ENCODE measurements around the gene SLC26A2. TPM values are rescaled to one million over a fixed set of nuclear protein-coding genes. Genes with fewer than 3 reads are reported as not detected.

SLC26A2 gene
- total and polyA plus RNA-seq, 2 of the 8 experiments (the other 6 are each of a cell fraction or from before 2014, with no cell fraction given): 3.7 to 11.4 TPM

GRCh38 chr5:149917073-149917676 lies 43.4 kb upstream of the SLC26A2 start:
- H3K23me2 ChIP-seq (ENCODE audit: low read depth, low read length): no peaks in the 10 kb centered on the region
- CTCF ChIA-PET (ENCODE audit: partially characterized antibody): interaction anchor here (0.6 to 2.6 kb wide), 18 partner anchors 12 to 1136 kb away, joined by 3 to 10 read pairs (median 4); partner anchors contain the start of gene SLC26A2
- H2AFZ ChIP-seq (ENCODE audit: low read length): no peak overlapping the region
- H3K9ac ChIP-seq (replicated peaks in 1 of 4; ENCODE audit: extremely low read depth in 1 of 4, low read depth in 3 of 4, low read length in 3 of 4): no peak overlapping the region
- no peak overlapping the region for H2BK15ac ChIP-seq (ENCODE audit: low read length)
- H3K56ac ChIP-seq (replicated peaks; ENCODE audit: insufficient read length, low read depth, low read length): no peak overlapping the region
- H2BK20ac ChIP-seq (ENCODE audit: low read length): no peak overlapping the region
- no peaks in the 10 kb centered on the region for H3K79me1 ChIP-seq (ENCODE audit: low read depth, low read length)
- H4K5ac ChIP-seq (ENCODE audit: insufficient read length, low read depth, low read length): no peak overlapping the region
- H3K14ac ChIP-seq (ENCODE audit: insufficient read length): no peak overlapping the region
- H2AK5ac ChIP-seq (ENCODE audit: low read depth, low read length): no peak overlapping the region
- H4K20me1 ChIP-seq (replicated peaks in 1 of 2; ENCODE audit: control insufficient read depth in 1 of 2, insufficient read depth in 2 of 2, low read length in 2 of 2): no peaks in the 10 kb centered on the region
- H3K27ac ChIP-seq (ENCODE audit: low read depth, low read length): no peak overlapping the region
- no peaks in the 10 kb centered on the region for H3K9me3 ChIP-seq (ENCODE audit: insufficient read depth in 2 of 2, low read depth in 1 of 2, low read length in 1 of 2)
- no peak for DNase-seq (ENCODE audit: low read depth in 1 of 2, low spot score in 2 of 2)
- TF ChIP-seq TCF12 (IDR thresholded peaks at IDR 0.05; ENCODE audit: low read depth, low read length) (no peak), SIRT6 (IDR thresholded peaks at IDR 0.05; ENCODE audit: low read length) (no peak), KDM1A (IDR thresholded peaks at IDR 0.05; ENCODE audit: borderline replicate concordance, low read length) (no peak), CEBPB (IDR thresholded peaks at IDR 0.05; ENCODE audit: low read depth, low read length) (no peak), YY1 (IDR thresholded peaks at IDR 0.05; ENCODE audit: low read depth, low read length) (no peak), SP4 (IDR thresholded peaks at IDR 0.05; ENCODE audit: low read length) (no peak), HDAC2 (IDR thresholded peaks at IDR 0.05; ENCODE audit: borderline replicate concordance in 1 of 2, low read depth in 2 of 2, low read length in 2 of 2) (no peak), SIX5 (IDR thresholded peaks at IDR 0.05; ENCODE audit: low read depth, low read length) (no peak), ASH2L (IDR thresholded peaks at IDR 0.05; ENCODE audit: low read length) (no peak), CHD1 (IDR thresholded peaks at IDR 0.05; ENCODE audit: low read depth, low read length) (no peak), NANOG (IDR thresholded peaks at IDR 0.05; ENCODE audit: insufficient read depth, low read depth, low read length, poor library complexity, severe bottlenecking) (no peak), POLR2AphosphoS5 (IDR thresholded peaks at IDR 0.05; ENCODE audit: low read depth, low read length) (no peak)
- H3K27me3 ChIP-seq (replicated peaks in 1 of 4; ENCODE audit: control insufficient read depth in 3 of 4, extremely low read depth in 1 of 4, insufficient read depth in 3 of 4, low read length in 3 of 4): no peaks in the 10 kb centered on the region
- H2BK5ac ChIP-seq (ENCODE audit: low read depth, low read length): no peak overlapping the region
- no peak overlapping the region for H4K91ac ChIP-seq (replicated peaks; ENCODE audit: insufficient read length, low read length)
- no peak overlapping the region for H2BK120ac ChIP-seq (replicated peaks; ENCODE audit: low read depth, low read length)
- H3K18ac ChIP-seq (ENCODE audit: extremely low read depth, low read length): no peak overlapping the region
- H2BK12ac ChIP-seq (ENCODE audit: low read depth, low read length): no peak overlapping the region
- H3K4me2 ChIP-seq (ENCODE audit: insufficient read depth in 1 of 2, low read depth in 2 of 2, low read length in 2 of 2): no peak overlapping the region
- H3K23ac ChIP-seq (ENCODE audit: insufficient read length): no peak overlapping the region
- WGBS, 2 experiments (ENCODE audit: extremely low coverage in 1 of 2, insufficient coverage in 1 of 2, insufficient read length in 1 of 2, insufficient replicate concordance in 2 of 2, low coverage in 1 of 2, low lambda C conversion rate in 2 of 2, missing lambda C conversion rate in 1 of 2): 82% methylated on average over 6 of the region's 6 CpGs; no CpG with 5 or more reads in 1 of the 2 experiments
- H4K8ac ChIP-seq (ENCODE audit: extremely low read depth, insufficient read depth, low read length): no peak overlapping the region
- no peak overlapping the region for H3K4ac ChIP-seq (replicated peaks; ENCODE audit: insufficient read length, low read depth, low read length)
- H3K79me2 ChIP-seq (ENCODE audit: control insufficient read depth in 1 of 2, insufficient read depth in 2 of 2, low read length in 2 of 2): no peaks in the 10 kb centered on the region
- POLR2A ChIA-PET (ENCODE audit: partially characterized antibody): interaction anchor here (0.9 kb wide), 1 partner anchor 10 kb away, joined by 3 read pairs; no protein-coding TSS in a partner anchor
- no peak for FAIRE-seq
- H3K4me1 ChIP-seq (replicated peaks in 1 of 4; ENCODE audit: control insufficient read depth in 3 of 4, insufficient read depth in 4 of 4, low read length in 3 of 4): peaks cover 0 to 3% (median 0%) of the 10 kb centered on the region in 4 experiments; a peak in 1 of 7 replicates
- no peaks in the 10 kb centered on the region for H3K36me3 ChIP-seq (ENCODE audit: control insufficient read depth in 2 of 4, insufficient read depth in 4 of 4, low read length in 3 of 4)
- no peak overlapping the region for H3K4me3 ChIP-seq (ENCODE audit: extremely low read depth in 1 of 4, insufficient read depth in 2 of 4, low read depth in 3 of 4, low read length in 4 of 4)
